ENCODE measurements around the gene ZFP36L2.

The ZFP36L2 gene

DNA sequence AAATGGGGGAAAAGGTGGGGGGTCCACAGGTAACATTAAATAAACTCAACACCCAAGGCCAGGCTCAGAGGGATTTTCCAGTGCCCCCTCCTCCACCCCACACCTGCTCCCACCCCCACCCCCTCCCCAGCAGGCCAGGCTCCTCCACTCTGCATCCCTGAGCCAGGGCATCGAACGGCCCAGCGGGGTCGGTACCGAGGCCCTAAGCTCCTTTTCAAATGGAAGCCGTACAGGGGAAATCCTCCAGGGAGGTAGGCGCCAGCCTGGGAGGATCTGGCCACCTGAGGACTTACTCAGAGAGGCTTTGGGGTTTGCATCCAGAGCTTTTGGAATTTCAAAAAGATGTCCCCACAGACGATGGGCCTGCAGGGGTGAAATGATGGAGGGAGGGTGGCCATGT is 46.5 kb downstream of the ZFP36L2 start:
- no peaks in the 10 kb centered on the region for H3K27me3 ChIP-seq (ENCODE audit: insufficient read depth, poor library complexity, severe bottlenecking)
- TF ChIP-seq POLR2AphosphoS5 (IDR thresholded peaks at IDR 0.05; ENCODE audit: low read depth) (no peak), SPI1 (IDR thresholded peaks at IDR 0.05; ENCODE audit: borderline replicate concordance, low read depth) (no peak)
- TF ChIP-seq, protein P1, sequence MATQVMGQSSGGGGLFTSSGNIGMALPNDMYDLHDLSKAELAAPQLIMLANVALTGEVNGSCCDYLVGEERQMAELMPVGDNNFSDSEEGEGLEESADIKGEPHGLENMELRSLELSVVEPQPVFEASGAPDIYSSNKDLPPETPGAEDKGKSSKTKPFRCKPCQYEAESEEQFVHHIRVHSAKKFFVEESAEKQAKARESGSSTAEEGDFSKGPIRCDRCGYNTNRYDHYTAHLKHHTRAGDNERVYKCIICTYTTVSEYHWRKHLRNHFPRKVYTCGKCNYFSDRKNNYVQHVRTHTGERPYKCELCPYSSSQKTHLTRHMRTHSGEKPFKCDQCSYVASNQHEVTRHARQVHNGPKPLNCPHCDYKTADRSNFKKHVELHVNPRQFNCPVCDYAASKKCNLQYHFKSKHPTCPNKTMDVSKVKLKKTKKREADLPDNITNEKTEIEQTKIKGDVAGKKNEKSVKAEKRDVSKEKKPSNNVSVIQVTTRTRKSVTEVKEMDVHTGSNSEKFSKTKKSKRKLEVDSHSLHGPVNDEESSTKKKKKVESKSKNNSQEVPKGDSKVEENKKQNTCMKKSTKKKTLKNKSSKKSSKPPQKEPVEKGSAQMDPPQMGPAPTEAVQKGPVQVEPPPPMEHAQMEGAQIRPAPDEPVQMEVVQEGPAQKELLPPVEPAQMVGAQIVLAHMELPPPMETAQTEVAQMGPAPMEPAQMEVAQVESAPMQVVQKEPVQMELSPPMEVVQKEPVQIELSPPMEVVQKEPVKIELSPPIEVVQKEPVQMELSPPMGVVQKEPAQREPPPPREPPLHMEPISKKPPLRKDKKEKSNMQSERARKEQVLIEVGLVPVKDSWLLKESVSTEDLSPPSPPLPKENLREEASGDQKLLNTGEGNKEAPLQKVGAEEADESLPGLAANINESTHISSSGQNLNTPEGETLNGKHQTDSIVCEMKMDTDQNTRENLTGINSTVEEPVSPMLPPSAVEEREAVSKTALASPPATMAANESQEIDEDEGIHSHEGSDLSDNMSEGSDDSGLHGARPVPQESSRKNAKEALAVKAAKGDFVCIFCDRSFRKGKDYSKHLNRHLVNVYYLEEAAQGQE (IDR thresholded peaks at IDR 0.05; ENCODE audit: insufficient replicate concordance, low read depth) = no peak
- H3K4me3 ChIP-seq (replicated peaks; ENCODE audit: insufficient read depth, low read length) = no peak overlapping the region
- DNase-seq (ENCODE audit: low read depth in 1 of 2, low spot score in 1 of 2) = no peak
- peak overlapping the region; percentile 88 for H3K27ac ChIP-seq (replicated peaks)

DNA sequence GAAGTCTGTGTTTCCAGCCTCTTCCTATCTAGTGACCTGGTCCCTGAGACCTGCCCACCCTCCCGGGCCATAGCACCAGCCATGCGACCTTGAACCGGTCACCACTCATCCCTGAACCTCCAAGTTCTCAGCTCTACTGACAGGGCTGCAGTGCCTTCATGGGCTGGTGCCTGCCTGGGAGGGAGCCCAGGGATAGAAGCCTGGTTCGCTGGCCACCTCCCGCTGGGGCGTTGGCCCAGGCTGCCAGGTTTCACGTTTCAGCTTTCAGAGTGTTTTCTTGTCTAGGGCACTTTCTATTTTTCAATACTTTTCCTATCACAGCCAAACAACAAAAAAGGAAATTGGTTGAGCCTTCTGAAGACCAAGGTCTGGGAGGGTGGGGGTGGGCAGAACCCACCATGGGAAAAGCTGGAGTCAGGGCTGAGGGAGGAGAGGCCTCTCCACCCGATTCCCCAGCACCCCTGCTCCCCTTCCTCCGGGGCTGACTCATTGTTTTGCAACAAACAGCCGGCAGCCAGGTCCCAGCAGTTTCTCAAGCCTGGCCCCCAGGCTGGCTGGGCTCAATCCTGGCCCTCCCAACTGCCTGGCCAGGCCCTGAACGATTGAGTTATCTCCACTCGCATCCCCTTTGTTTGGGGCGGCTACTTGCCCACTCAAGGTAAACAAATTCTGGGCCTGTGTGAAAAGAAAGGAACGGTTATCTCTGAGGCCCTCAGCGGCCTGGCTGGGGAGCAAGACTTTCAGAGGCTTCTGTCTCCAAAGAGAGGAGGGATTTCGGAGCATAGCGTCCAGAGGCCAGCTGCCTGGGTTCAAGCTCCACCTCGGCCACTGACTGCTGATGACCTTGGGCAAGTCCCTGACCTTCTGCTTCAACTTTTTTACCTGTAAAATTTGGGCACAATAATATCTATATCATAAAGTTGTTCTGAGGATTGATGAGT is 47.5 kb downstream of the ZFP36L2 start:
- Histone ChIP-seq H3K27ac (replicated peaks) (peak overlapping the region; percentile 88), H3K27me3 (ENCODE audit: insufficient read depth, poor library complexity, severe bottlenecking) (no peaks in the 10 kb centered on the region), H3K4me3 (replicated peaks; ENCODE audit: insufficient read depth, low read length) (no peak overlapping the region)
- TF ChIP-seq, protein P1 (IDR thresholded peaks at IDR 0.05; ENCODE audit: insufficient replicate concordance, low read depth) = peak; percentile 6
- TF ChIP-seq, protein P2, sequence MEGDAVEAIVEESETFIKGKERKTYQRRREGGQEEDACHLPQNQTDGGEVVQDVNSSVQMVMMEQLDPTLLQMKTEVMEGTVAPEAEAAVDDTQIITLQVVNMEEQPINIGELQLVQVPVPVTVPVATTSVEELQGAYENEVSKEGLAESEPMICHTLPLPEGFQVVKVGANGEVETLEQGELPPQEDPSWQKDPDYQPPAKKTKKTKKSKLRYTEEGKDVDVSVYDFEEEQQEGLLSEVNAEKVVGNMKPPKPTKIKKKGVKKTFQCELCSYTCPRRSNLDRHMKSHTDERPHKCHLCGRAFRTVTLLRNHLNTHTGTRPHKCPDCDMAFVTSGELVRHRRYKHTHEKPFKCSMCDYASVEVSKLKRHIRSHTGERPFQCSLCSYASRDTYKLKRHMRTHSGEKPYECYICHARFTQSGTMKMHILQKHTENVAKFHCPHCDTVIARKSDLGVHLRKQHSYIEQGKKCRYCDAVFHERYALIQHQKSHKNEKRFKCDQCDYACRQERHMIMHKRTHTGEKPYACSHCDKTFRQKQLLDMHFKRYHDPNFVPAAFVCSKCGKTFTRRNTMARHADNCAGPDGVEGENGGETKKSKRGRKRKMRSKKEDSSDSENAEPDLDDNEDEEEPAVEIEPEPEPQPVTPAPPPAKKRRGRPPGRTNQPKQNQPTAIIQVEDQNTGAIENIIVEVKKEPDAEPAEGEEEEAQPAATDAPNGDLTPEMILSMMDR (IDR thresholded peaks at IDR 0.05; ENCODE audit: insufficient read depth, low read length) = no peak
- DNase-seq (ENCODE audit: low read depth in 1 of 2, low spot score in 1 of 2) = peak; percentile 68 to 91

DNA sequence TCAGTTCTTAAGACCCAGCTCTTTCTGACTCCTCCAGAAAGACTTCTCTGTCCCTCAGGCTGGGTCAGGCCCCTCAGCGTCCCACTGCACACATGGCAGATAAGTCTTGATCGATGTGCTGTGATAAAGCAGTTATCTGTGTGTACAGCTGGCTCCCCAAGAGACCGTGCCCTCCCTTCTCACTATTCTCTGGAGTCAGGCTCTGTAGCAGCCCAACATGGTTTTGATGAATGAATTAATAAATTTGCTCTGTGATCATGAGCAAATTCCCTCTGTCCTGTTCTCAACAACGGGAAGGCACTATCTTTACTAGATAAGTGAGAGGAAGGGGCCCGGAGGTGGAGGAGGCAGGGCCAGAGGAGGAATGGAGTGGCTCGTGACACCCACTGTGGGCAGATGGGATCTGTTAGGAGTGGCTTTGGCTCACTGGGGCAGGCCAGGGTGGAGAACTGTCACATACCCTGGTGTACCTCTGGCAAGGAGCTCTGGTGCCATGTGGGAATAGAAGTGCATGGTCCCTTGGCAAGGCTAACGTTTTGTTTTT is 48.3 kb downstream of the ZFP36L2 start:
- DNase-seq (ENCODE audit: low read depth in 1 of 2, low spot score in 1 of 2) = no peak
- H3K4me3 ChIP-seq (replicated peaks; ENCODE audit: insufficient read depth, low read length) = no peak overlapping the region
- no peak for TF ChIP-seq POLR2AphosphoS5 (IDR thresholded peaks at IDR 0.05; ENCODE audit: low read depth)
- TF ChIP-seq, protein P2 (IDR thresholded peaks at IDR 0.05; ENCODE audit: insufficient read depth, low read length) = no peak
- TF ChIP-seq GABPA (IDR thresholded peaks at IDR 0.05; ENCODE audit: low read depth) = no peak
- TF ChIP-seq, protein P1 (IDR thresholded peaks at IDR 0.05; ENCODE audit: insufficient replicate concordance, low read depth) = no peak
- no peak for TF ChIP-seq SPI1 (IDR thresholded peaks at IDR 0.05; ENCODE audit: borderline replicate concordance, low read depth)
- H3K27me3 ChIP-seq (ENCODE audit: insufficient read depth, poor library complexity, severe bottlenecking) = no peaks in the 10 kb centered on the region
- H3K27ac ChIP-seq (replicated peaks) = peak overlapping the region; percentile 88
